ENCODE results near the gene QRFP.

DNA sequence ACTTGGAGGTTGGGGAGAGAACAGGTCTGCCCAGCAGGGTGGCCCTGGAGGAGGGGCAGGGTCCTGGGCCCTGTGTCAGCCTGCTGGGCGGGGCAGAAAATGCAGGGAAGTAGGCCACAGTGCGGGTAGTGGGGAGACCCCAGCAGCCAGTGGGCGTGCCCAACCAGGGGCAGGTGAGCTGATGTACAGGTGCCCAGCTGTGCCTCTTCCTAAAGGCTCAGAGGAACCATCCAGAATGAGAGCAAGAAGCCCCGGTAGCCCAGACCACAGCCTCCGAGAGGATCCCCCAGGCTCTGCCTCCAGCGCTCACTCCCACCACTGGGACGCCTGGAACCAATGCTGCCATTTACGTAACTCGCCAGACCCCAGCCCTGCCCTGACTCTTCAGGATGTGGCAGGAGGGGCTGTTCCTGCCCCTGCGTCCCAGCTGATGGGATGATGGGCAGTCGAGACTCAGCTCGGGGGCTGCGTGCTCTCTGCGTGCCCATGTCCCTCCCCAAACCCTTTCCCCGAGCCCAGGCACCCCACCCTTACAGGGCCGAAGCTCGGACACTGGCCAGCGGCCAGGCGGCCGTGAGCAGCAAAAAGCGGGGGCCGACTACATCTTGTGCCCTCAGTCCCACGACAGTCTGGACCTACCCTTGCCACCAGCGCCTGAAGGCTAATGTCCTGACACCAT, 17.9 kb upstream of the QRFP start:
- TF ChIP-seq CTCF (IDR thresholded peaks at IDR 0.05) (no peak), POLR2A (IDR thresholded peaks at IDR 0.05) (no peak)
